ENCODE measurements around the gene LRFN3.

The LRFN3 gene

DNA sequence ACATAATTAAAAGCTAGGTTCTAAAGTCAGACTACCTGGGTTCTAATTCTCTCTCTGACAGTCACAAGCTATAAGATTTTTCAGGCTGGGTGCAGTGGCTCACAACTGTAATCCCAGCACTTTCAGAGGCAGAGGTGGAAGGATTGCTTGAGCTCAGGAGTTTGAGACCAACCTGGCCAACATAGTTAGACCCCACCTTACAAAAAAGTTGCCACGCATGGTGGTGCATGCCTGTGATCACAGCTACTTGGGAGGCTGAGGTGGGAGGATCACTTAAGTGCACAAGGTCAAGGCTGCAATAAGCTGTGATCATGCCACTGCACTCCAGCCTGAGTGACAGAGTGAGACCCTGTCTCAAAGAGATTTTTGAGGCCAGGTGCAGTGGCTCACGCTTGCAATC lies 41.8 kb upstream of the LRFN3 start:
- no peak for ATAC-seq
- TF ChIP-seq, protein P1, sequence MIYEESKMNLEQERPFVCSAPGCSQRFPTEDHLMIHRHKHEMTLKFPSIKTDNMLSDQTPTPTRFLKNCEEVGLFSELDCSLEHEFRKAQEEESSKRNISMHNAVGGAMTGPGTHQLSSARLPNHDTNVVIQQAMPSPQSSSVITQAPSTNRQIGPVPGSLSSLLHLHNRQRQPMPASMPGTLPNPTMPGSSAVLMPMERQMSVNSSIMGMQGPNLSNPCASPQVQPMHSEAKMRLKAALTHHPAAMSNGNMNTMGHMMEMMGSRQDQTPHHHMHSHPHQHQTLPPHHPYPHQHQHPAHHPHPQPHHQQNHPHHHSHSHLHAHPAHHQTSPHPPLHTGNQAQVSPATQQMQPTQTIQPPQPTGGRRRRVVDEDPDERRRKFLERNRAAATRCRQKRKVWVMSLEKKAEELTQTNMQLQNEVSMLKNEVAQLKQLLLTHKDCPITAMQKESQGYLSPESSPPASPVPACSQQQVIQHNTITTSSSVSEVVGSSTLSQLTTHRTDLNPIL (CRISPR knock-in tag; IDR thresholded peaks at IDR 0.05; ENCODE audit: low read depth), result no peak
- TF ChIP-seq ZNF70 (CRISPR knock-in tag; IDR thresholded peaks at IDR 0.05) (no peak), SNAI2 (CRISPR knock-in tag; IDR thresholded peaks at IDR 0.05) (no peak), OSR1 (CRISPR knock-in tag; IDR thresholded peaks at IDR 0.05) (no peak), RARB (CRISPR knock-in tag; IDR thresholded peaks at IDR 0.05) (no peak), TOX (CRISPR knock-in tag; IDR thresholded peaks at IDR 0.05; ENCODE audit: borderline replicate concordance) (no peak), BACH2 (CRISPR knock-in tag; IDR thresholded peaks at IDR 0.05; ENCODE audit: borderline replicate concordance) (no peak), TCF4 (CRISPR knock-in tag; IDR thresholded peaks at IDR 0.05; ENCODE audit: borderline replicate concordance) (no peak), CSDC2 (CRISPR knock-in tag; IDR thresholded peaks at IDR 0.05) (no peak), GLIS3 (CRISPR knock-in tag; IDR thresholded peaks at IDR 0.05) (no peak), ZFP3 (CRISPR knock-in tag; IDR thresholded peaks at IDR 0.05) (no peak), ZNF8 (CRISPR knock-in tag; IDR thresholded peaks at IDR 0.05) (no peak), ZNF565 (CRISPR knock-in tag; conservative IDR thresholded peaks at IDR 0.05; ENCODE audit: low read depth) (no peak), PPARA (CRISPR knock-in tag; IDR thresholded peaks at IDR 0.05; ENCODE audit: borderline replicate concordance) (no peak), ARNTL (CRISPR knock-in tag; IDR thresholded peaks at IDR 0.05; ENCODE audit: borderline replicate concordance, low read depth) (no peak)
- TF ChIP-seq, protein P2, sequence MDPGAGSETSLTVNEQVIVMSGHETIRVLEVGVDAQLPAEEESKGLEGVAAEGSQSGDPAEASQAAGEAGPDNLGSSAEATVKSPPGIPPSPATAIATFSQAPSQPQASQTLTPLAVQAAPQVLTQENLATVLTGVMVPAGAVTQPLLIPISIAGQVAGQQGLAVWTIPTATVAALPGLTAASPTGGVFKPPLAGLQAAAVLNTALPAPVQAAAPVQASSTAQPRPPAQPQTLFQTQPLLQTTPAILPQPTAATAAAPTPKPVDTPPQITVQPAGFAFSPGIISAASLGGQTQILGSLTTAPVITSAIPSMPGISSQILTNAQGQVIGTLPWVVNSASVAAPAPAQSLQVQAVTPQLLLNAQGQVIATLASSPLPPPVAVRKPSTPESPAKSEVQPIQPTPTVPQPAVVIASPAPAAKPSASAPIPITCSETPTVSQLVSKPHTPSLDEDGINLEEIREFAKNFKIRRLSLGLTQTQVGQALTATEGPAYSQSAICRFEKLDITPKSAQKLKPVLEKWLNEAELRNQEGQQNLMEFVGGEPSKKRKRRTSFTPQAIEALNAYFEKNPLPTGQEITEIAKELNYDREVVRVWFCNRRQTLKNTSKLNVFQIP (CRISPR knock-in tag; IDR thresholded peaks at IDR 0.05; ENCODE audit: borderline replicate concordance, low read depth), result no peak
- TF ChIP-seq, protein P3, sequence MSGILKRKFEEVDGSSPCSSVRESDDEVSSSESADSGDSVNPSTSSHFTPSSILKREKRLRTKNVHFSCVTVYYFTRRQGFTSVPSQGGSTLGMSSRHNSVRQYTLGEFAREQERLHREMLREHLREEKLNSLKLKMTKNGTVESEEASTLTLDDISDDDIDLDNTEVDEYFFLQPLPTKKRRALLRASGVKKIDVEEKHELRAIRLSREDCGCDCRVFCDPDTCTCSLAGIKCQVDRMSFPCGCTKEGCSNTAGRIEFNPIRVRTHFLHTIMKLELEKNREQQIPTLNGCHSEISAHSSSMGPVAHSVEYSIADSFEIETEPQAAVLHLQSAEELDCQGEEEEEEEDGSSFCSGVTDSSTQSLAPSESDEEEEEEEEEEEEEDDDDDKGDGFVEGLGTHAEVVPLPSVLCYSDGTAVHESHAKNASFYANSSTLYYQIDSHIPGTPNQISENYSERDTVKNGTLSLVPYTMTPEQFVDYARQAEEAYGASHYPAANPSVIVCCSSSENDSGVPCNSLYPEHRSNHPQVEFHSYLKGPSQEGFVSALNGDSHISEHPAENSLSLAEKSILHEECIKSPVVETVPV (CRISPR knock-in tag; IDR thresholded peaks at IDR 0.05), result no peak
- TF ChIP-seq, protein P4, sequence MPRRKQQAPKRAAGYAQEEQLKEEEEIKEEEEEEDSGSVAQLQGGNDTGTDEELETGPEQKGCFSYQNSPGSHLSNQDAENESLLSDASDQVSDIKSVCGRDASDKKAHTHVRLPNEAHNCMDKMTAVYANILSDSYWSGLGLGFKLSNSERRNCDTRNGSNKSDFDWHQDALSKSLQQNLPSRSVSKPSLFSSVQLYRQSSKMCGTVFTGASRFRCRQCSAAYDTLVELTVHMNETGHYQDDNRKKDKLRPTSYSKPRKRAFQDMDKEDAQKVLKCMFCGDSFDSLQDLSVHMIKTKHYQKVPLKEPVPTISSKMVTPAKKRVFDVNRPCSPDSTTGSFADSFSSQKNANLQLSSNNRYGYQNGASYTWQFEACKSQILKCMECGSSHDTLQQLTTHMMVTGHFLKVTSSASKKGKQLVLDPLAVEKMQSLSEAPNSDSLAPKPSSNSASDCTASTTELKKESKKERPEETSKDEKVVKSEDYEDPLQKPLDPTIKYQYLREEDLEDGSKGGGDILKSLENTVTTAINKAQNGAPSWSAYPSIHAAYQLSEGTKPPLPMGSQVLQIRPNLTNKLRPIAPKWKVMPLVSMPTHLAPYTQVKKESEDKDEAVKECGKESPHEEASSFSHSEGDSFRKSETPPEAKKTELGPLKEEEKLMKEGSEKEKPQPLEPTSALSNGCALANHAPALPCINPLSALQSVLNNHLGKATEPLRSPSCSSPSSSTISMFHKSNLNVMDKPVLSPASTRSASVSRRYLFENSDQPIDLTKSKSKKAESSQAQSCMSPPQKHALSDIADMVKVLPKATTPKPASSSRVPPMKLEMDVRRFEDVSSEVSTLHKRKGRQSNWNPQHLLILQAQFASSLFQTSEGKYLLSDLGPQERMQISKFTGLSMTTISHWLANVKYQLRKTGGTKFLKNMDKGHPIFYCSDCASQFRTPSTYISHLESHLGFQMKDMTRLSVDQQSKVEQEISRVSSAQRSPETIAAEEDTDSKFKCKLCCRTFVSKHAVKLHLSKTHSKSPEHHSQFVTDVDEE (CRISPR knock-in tag; IDR thresholded peaks at IDR 0.05), result no peak

DNA sequence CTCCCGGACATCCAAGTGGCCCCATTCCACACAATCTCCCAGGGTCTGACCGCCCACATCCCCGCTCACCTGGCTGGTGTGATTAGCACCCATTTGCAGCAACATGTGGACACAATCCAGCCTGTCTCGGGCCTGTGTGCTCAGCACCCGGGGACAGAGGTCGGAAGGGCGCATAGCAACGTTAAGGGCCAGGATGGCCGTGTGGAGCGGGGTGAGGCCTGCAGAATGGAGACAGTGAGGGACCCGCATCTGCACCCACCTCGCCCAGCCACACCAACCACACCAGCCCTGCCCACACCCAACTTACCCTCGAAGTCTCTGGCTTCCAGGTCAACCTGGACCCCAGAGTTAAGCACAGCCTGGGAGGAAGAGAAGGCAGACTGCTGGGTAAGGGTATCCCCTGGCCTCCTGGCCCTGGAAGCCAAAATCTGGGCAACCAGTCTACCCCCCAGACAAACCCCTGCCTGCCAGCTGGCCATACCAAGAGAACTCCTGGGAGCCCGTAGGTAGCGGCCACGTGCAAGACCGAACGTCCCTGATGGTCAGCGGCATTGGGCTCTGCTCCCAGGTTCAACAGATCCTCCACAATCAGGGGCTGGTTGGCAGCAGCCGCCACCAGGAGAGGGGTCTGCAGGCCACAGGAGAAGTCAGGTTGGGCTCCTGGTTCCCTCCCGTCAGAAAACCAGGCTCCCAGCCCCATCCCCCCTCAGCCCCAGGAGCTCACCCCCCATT lies 40.1 kb upstream of the LRFN3 start:
- TF ChIP-seq, protein P2 (CRISPR knock-in tag; IDR thresholded peaks at IDR 0.05; ENCODE audit: borderline replicate concordance, low read depth), result no peak
- TF ChIP-seq TCF4 (CRISPR knock-in tag; IDR thresholded peaks at IDR 0.05; ENCODE audit: borderline replicate concordance), result no peak
- no peak for TF ChIP-seq ZNF8 (CRISPR knock-in tag; IDR thresholded peaks at IDR 0.05)
- no peak for TF ChIP-seq SNAI2 (CRISPR knock-in tag; IDR thresholded peaks at IDR 0.05)
- TF ChIP-seq, protein P3 (CRISPR knock-in tag; IDR thresholded peaks at IDR 0.05), result no peak
- TF ChIP-seq ARNTL (CRISPR knock-in tag; IDR thresholded peaks at IDR 0.05; ENCODE audit: borderline replicate concordance, low read depth), result no peak
- TF ChIP-seq RARB (CRISPR knock-in tag; IDR thresholded peaks at IDR 0.05), result no peak
- no peak for TF ChIP-seq ZNF565 (CRISPR knock-in tag; conservative IDR thresholded peaks at IDR 0.05; ENCODE audit: low read depth)
- TF ChIP-seq ESRRG (CRISPR knock-in tag; IDR thresholded peaks at IDR 0.05), result no peak
- no peak for TF ChIP-seq BACH2 (CRISPR knock-in tag; IDR thresholded peaks at IDR 0.05; ENCODE audit: borderline replicate concordance)
- no peak for ATAC-seq

All from SK-N-SH treated with all-trans-retinoic acid at 6 μM for 48 hours (cell line).